T-cell (primary cell): ENCODE results near the gene OR4D1. TPM values are rescaled to one million over a fixed set of nuclear protein-coding genes. Genes with fewer than 3 reads are reported as not detected.

Experiments used
- ATAC-seq, 4 experiments: fragments of 200-7000 bp in 3 of 4; fragments of 150-1000 bp in 1 of 4; cut with Tn5 transposase; replicated peaks in 1 of 4; 1 replicate in 3 of 4; 2 replicates in 1 of 4; pipeline ENCODE4 v1.10.0; 2021; ENCODE audit warnings: moderate library complexity in 3 of 4, mild to moderate bottlenecking in 2 of 4, moderate number of reproducible peaks in 1 of 4
- CTCF ChIA-PET, 2 donors: fragments of 300-600 bp; sonication (Branson Sonifier 250); formaldehyde crosslinking; loops; one replicate each; lab custom pipeline; 2022; ENCODE audit warnings: antibody characterized with exemption in 2 of 2; lab: Charles Lee
- POLR2A ChIA-PET, 2 donors: fragments of 300-600 bp; sonication (Branson Sonifier 250); formaldehyde crosslinking; loops; one replicate each; lab custom pipeline; 2022; ENCODE audit warnings: antibody characterized with exemption in 2 of 2; lab: Charles Lee
- DNase-seq, 35 experiments: peaks; one replicate each; pipeline versions ENCODE4 v3.0.0 to v3.0.0-alpha.2; 2013 to 2023
- H3K27ac ChIP-seq: one replicate; pipeline ENCODE4 v1.5.1; 2013; ENCODE audit warnings: low read length
- H3K27me3 ChIP-seq, 2 experiments: replicated peaks in 1 of 2; 1 replicate in 1 of 2; 2 replicates in 1 of 2; pipeline versions ENCODE4 v1.6.1 to v1.7.0; 2013; ENCODE audit warnings: low read length in 1 of 2, mixed read lengths in 1 of 2; ENCODE audit not compliant: control insufficient read depth in 2 of 2, insufficient read depth in 2 of 2; ENCODE audit errors: extremely low read depth in 1 of 2
- H3K36me3 ChIP-seq, 2 donors: 1 replicate in 1 of 2; 2 replicates in 1 of 2; pipeline versions ENCODE4 v1.6.1 to v1.7.0; 2013; ENCODE audit warnings: low read length in 1 of 2; ENCODE audit not compliant: control insufficient read depth in 2 of 2, insufficient read depth in 1 of 2; ENCODE audit errors: extremely low read depth in 1 of 2
- H3K4me1 ChIP-seq, 2 experiments: 1 replicate in 1 of 2; 2 replicates in 1 of 2; pipeline versions ENCODE4 v1.6.1 to v1.7.0; 2013; ENCODE audit warnings: low read length in 2 of 2, mixed read lengths in 1 of 2; ENCODE audit not compliant: insufficient read depth in 2 of 2, control insufficient read depth in 1 of 2; ENCODE audit errors: extremely low read depth in 1 of 2
- H3K4me3 ChIP-seq, 2 donors: 1 replicate in 1 of 2; 2 replicates in 1 of 2; pipeline versions ENCODE4 v1.5.1 to v1.7.0; 2013; ENCODE audit warnings: mild to moderate bottlenecking in 2 of 2, low read length in 1 of 2, moderate library complexity in 1 of 2; ENCODE audit not compliant: control insufficient read depth in 1 of 2; ENCODE audit errors: extremely low read depth in 1 of 2
- H3K9me3 ChIP-seq: 2 replicates; pipeline ENCODE4 v1.7.0; 2013
- H3K27ac Mint-ChIP-seq, 2 donors: one replicate each; pipeline ENCODE4 v1.8.0; 2020 to 2021; ENCODE audit warnings: mild to moderate bottlenecking in 2 of 2, mixed read lengths in 2 of 2
- H3K27me3 Mint-ChIP-seq, 2 donors: one replicate each; pipeline ENCODE4 v1.8.0; 2021 to 2022; ENCODE audit warnings: mixed read lengths in 2 of 2
- H3K36me3 Mint-ChIP-seq: one replicate; pipeline ENCODE4 v1.8.0; 2021; ENCODE audit warnings: mixed read lengths
- H3K4me1 Mint-ChIP-seq, 3 donors: one replicate each; pipeline ENCODE4 v1.8.0; 2020 to 2022; ENCODE audit warnings: mixed read lengths in 3 of 3, mild to moderate bottlenecking in 1 of 3
- H3K4me3 Mint-ChIP-seq, 3 donors: one replicate each; pipeline ENCODE4 v1.8.0; 2020 to 2022; ENCODE audit warnings: mild to moderate bottlenecking in 3 of 3, mixed read lengths in 3 of 3, moderate library complexity in 3 of 3
- H3K9me3 Mint-ChIP-seq, 3 donors: one replicate each; pipeline ENCODE4 v1.8.0; 2020 to 2022; ENCODE audit warnings: mixed read lengths in 3 of 3
- WGBS: methylation state at CpG from one replicate; pipeline ENCODE4 v1.1.5; 2013; ENCODE audit warnings: missing lambda C conversion rate; ENCODE audit not compliant: insufficient coverage; 5-methylcytosine and 5-hydroxymethylcytosine counted together
- total RNA-seq, 35 experiments: library from RNA in 6 of 35; stranded (reverse) in 6 of 35; fragments of 120-200 nt in 1 of 35; gene quantifications; one replicate each; pipeline versions ENCODE4 v1.2.1 to v1.2.4 and lab custom pipeline; 2013 to 2026

OR4D1 gene
- total RNA-seq, 5 donors from 2014 or later (not counting 1 experiment from before 2014, with no cell fraction given), result 1.3 to 2.2 (median 1.8) TPM

- DNase-seq (peak; percentile 8 to 72 (median 36)), ATAC-seq (peak; percentile 66 to 71 (median 68))
- H3K27ac Mint-ChIP-seq, result peak overlapping the region; percentile 96 to 98
- H3K4me3 Mint-ChIP-seq, result peak overlapping the region; percentile 86 to 92 (median 87)
- peak overlapping the region; percentile 84 to 90 for H3K4me3 ChIP-seq
- no peaks in the 10 kb centered on the region for H3K9me3 ChIP-seq
- peaks cover 3% of the 10 kb centered on the region for H3K36me3 Mint-ChIP-seq
- ChIA-PET CTCF (interaction anchor here in 1 of 2 donors (0.5 to 1.0 kb wide), 4 partner anchors 11 to 662 kb away, joined by 3 to 5 read pairs (median 4); no protein-coding TSS in a partner anchor), POLR2A (no interaction called here)
- no peaks in the 10 kb centered on the region for H3K36me3 ChIP-seq
- H3K27me3 ChIP-seq, result no peaks in the 10 kb centered on the region
- peak overlapping the region; percentile 93 for H3K27ac ChIP-seq
- WGBS, result 1% methylated on average over 56 of the region's 65 CpGs
- peaks cover 52 to 74% (median 72%) of the 10 kb centered on the region in 3 donors for H3K4me1 Mint-ChIP-seq
- H3K27me3 Mint-ChIP-seq, result no peaks in the 10 kb centered on the region
- H3K4me1 ChIP-seq, result peaks cover 29 to 55% of the 10 kb centered on the region in 2 experiments
- H3K9me3 Mint-ChIP-seq, result peaks cover 0 to 4% (median 0%) of the 10 kb centered on the region in 3 donors
Observed at GRCh38 chr17:58156839-58157803, 8.9 kb downstream of the OR4D1 start.

GRCh38 chr17:58158181-58158580, 10.0 kb downstream of the OR4D1 start:
- H3K36me3 ChIP-seq, result no peaks in the 10 kb centered on the region
- peak overlapping the region in 1 of 3 donors; percentile 86 for H3K4me3 Mint-ChIP-seq
- H3K4me1 Mint-ChIP-seq, result peaks cover 42 to 64% (median 62%) of the 10 kb centered on the region in 3 donors
- WGBS, result no CpG with 5 or more reads among the region's 2 CpGs
- DNase-seq (no peak), ATAC-seq (no peak)
- no peaks in the 10 kb centered on the region for H3K27me3 Mint-ChIP-seq
- no peak overlapping the region for H3K27ac ChIP-seq
- peaks cover 3% of the 10 kb centered on the region for H3K36me3 Mint-ChIP-seq
- ChIA-PET POLR2A (no interaction called here), CTCF (no interaction called here)
- H3K9me3 ChIP-seq, result no peaks in the 10 kb centered on the region
- H3K9me3 Mint-ChIP-seq, result peaks cover 0 to 4% (median 0%) of the 10 kb centered on the region in 3 donors
- H3K4me1 ChIP-seq, result peaks cover 19 to 45% of the 10 kb centered on the region in 2 experiments
- no peak overlapping the region for H3K27ac Mint-ChIP-seq
- H3K27me3 ChIP-seq, result peaks cover 0 to 2% of the 10 kb centered on the region in 2 experiments
- no peak overlapping the region for H3K4me3 ChIP-seq

GRCh38 chr17:58161566-58161965, 13.4 kb downstream of the OR4D1 start:
- H3K9me3 Mint-ChIP-seq, result no peaks in the 10 kb centered on the region
- ATAC-seq (no peak), DNase-seq (no peak)
- WGBS, result 60% methylated on average over 1 of the region's 3 CpGs
- H3K4me3 Mint-ChIP-seq, result no peak overlapping the region
- Histone ChIP-seq H3K4me3 (no peak overlapping the region), H3K27me3 (peaks cover 0 to 2% of the 10 kb centered on the region in 2 experiments), H3K9me3 (no peaks in the 10 kb centered on the region), H3K36me3 (no peaks in the 10 kb centered on the region), H3K27ac (no peak overlapping the region), H3K4me1 (peaks cover 2 to 13% of the 10 kb centered on the region in 2 experiments)
- H3K36me3 Mint-ChIP-seq, result no peaks in the 10 kb centered on the region
- POLR2A ChIA-PET, result interaction anchor here in 1 of 2 donors (0.7 kb wide), 1 partner anchor 560 kb away, joined by 3 read pairs; no protein-coding TSS in a partner anchor
- peaks cover 0 to 2% of the 10 kb centered on the region in 2 donors for H3K27me3 Mint-ChIP-seq
- peaks cover 17 to 48% (median 35%) of the 10 kb centered on the region in 3 donors for H3K4me1 Mint-ChIP-seq
- CTCF ChIA-PET, result interaction anchor here in 1 of 2 donors (0.6 kb wide), 1 partner anchor 69 kb away, joined by 6 read pairs; no protein-coding TSS in a partner anchor
- no peak overlapping the region for H3K27ac Mint-ChIP-seq

- H3K36me3 ChIP-seq, result no peaks in the 10 kb centered on the region
- H3K27me3 ChIP-seq, result peaks cover 0 to 2% of the 10 kb centered on the region in 2 experiments
- Mint-ChIP-seq H3K36me3 (no peaks in the 10 kb centered on the region), H3K4me1 (peaks cover 39 to 56% (median 50%) of the 10 kb centered on the region in 3 donors), H3K27ac (no peak overlapping the region), H3K27me3 (peaks cover 0 to 3% of the 10 kb centered on the region in 2 donors), H3K9me3 (peaks cover 0 to 5% (median 0%) of the 10 kb centered on the region in 3 donors), H3K4me3 (no peak overlapping the region)
- 14% methylated on average over 1 of the region's 2 CpGs for WGBS
- peaks cover 14 to 28% of the 10 kb centered on the region in 2 experiments for H3K4me1 ChIP-seq
- DNase-seq (peak in 1 of 35 experiments; percentile 25), ATAC-seq (no peak)
- CTCF ChIA-PET, result no interaction called here
- H3K27ac ChIP-seq, result no peak overlapping the region
- POLR2A ChIA-PET, result no interaction called here
- H3K4me3 ChIP-seq, result no peak overlapping the region
- H3K9me3 ChIP-seq, result no peaks in the 10 kb centered on the region
Observed at GRCh38 chr17:58165981-58166380, 17.8 kb downstream of the OR4D1 start.

GRCh38 chr17:58166682-58167081, 18.5 kb downstream of the OR4D1 start, which contains the start of gene OR4D2:
Gene OR4D2, plus strand, starts transcription at chr17:58166982. Its CDS starts 2,674 bp downstream, at chr17:58169656.
- H3K36me3 ChIP-seq, result no peaks in the 10 kb centered on the region
- no peak within 1 kb of the TSS for H3K4me3 ChIP-seq
- no peaks in the 10 kb centered on the region for H3K9me3 ChIP-seq
- H3K27me3 Mint-ChIP-seq, result peaks cover 0 to 3% of the 10 kb centered on the region in 2 donors
- ATAC-seq (no peak), DNase-seq (no peak)
- H3K4me3 Mint-ChIP-seq, result peak within 1 kb of the TSS in 1 of 3 donors; percentile 47
- no peaks in the 10 kb centered on the region for H3K36me3 Mint-ChIP-seq
- H3K9me3 Mint-ChIP-seq, result peaks cover 0 to 5% (median 0%) of the 10 kb centered on the region in 3 donors
- peak within 1 kb of the TSS in 1 of 2 donors; percentile 74 for H3K27ac Mint-ChIP-seq
- peaks cover 18 to 30% of the 10 kb centered on the region in 2 experiments for H3K4me1 ChIP-seq
- H3K27me3 ChIP-seq, result peaks cover 0 to 2% of the 10 kb centered on the region in 2 experiments
- WGBS, result 82% methylated on average over 3 of the region's 6 CpGs
- ChIA-PET CTCF (interaction anchor here in 1 of 2 donors (0.6 kb wide), 1 partner anchor 418 kb away, joined by 10 read pairs; no protein-coding TSS in a partner anchor), POLR2A (no interaction called here)
- no peak within 1 kb of the TSS for H3K27ac ChIP-seq
- peaks cover 45 to 62% (median 57%) of the 10 kb centered on the region in 3 donors for H3K4me1 Mint-ChIP-seq

- Histone ChIP-seq H3K4me1 (peaks cover 23 to 39% of the 10 kb centered on the region in 2 experiments), H3K9me3 (no peaks in the 10 kb centered on the region), H3K4me3 (no peak overlapping the region), H3K27me3 (peaks cover 0 to 3% of the 10 kb centered on the region in 2 experiments), H3K27ac (peak overlapping the region; percentile 73), H3K36me3 (no peaks in the 10 kb centered on the region)
- peak in 1 of 35 experiments; percentile 30 for DNase-seq
- Mint-ChIP-seq H3K36me3 (no peaks in the 10 kb centered on the region), H3K27ac (peak overlapping the region; percentile 94 to 98), H3K4me1 (peaks cover 53 to 67% (median 61%) of the 10 kb centered on the region in 3 donors), H3K9me3 (peaks cover 0 to 5% (median 0%) of the 10 kb centered on the region in 3 donors), H3K4me3 (peak overlapping the region; percentile 0 to 73 (median 42)), H3K27me3 (peaks cover 1 to 3% of the 10 kb centered on the region in 2 donors)
- peak in 2 of 4 experiments; percentile 49 to 67 for ATAC-seq
- POLR2A ChIA-PET, result interaction anchor here (0.6 to 1.0 kb wide), 3 partner anchors 40 to 265 kb away, joined by 3 to 11 read pairs (median 4); no protein-coding TSS in a partner anchor
- CTCF ChIA-PET, result interaction anchor here (0.9 to 3.2 kb wide), 8 partner anchors 17 to 171 kb away, joined by 3 to 38 read pairs (median 4); no protein-coding TSS in a partner anchor
- WGBS, result no CpG with 5 or more reads among the region's 4 CpGs
Observed at GRCh38 chr17:58170622-58171021, 22.4 kb downstream of the OR4D1 start.
